Activated CD4-positive, alpha-beta T cell treated with anti-CD3 and anti-CD28 coated beads, Interleukin-2, amount 50 U/mL, for 1 hour (primary cell): ENCODE results near the gene CTIF.
"Not testable (repeated sequence)": the region's sequence is repeated elsewhere in the genome, so short reads cannot be mapped to it uniquely, and the experiment has no call there.

Source experiments
- DNase-seq: peaks from one replicate; pipeline ENCODE4 v3.0.0-alpha.2; 2020

CTIF gene

DNA sequence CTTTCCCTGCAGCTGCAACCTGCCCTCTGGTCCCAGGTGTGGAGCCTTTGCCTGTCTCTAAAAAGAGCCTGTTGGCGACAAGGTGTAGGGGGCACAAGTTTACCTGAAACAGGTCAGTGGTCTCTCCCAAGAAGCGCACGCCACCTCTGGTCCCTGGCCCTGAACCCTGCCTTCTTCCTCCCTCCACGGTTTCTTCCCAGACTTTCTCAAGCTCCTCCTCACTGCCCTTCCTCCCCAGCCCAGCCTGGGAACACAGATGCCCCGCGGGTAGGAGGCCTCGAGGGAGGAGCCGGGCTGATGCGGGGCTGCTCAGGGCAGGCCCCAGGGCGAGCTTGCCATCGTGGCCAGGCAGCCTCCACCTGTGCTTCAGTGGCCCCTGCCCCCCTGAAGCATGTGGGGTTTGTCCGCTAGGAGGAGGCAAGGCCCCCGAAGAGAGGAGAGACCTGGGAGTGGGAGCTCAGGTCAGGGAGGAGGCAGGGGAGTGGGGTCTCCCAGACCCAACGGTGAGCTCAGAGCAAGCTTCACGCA, 322.4 kb downstream of the CTIF start:
- DNase-seq = no peak

DNA sequence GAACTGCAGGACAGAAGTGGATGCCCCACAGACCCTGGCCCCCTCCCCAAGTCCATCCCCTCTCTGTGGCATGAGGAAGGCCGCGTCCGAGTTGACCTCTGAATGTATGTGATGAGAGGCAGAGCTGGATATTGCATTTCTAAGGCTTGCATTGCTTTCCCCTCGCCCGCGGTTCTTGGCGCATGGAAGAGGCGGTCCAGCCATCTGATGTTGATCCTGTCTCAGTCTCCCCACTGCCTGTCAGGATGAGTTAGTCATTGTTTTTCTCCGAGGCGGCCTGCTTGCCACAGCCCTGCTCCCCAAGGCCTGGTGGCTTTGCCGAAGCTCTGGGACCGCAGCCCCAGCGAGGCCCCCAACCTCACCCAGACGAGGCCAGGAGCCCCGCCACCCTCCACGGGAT, 323.3 kb downstream of the CTIF start:
- no peak for DNase-seq

DNA sequence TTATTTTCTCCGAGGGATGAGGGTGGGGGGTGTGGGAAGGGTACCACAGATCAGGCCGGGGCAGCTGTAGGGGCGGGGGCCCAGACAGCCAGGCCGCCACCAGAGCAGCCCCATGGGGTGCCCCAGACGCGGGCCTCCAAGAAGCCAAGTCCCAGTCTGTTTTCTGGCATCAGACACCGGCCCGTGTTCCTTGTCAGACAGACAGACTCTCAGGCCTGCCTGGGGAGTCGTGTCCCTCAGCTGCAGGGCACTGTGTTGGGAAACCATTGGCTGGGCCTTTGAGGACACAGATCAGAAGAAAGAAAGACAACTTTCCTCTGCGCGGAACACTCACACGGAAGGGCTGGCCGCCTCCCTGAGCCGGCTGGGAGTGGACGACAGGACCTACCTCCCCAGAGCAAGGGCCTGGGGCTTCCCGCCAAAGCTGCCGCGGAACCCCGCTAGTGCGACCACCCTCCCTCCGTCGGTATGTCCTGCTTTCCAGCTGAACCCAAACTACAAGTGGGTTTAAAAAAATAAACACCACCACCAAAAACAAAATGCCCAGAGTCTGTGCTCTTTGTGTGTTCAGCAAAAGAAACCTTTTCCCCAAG, 323.9 kb downstream of the CTIF start:
- DNase-seq = no peak

DNA sequence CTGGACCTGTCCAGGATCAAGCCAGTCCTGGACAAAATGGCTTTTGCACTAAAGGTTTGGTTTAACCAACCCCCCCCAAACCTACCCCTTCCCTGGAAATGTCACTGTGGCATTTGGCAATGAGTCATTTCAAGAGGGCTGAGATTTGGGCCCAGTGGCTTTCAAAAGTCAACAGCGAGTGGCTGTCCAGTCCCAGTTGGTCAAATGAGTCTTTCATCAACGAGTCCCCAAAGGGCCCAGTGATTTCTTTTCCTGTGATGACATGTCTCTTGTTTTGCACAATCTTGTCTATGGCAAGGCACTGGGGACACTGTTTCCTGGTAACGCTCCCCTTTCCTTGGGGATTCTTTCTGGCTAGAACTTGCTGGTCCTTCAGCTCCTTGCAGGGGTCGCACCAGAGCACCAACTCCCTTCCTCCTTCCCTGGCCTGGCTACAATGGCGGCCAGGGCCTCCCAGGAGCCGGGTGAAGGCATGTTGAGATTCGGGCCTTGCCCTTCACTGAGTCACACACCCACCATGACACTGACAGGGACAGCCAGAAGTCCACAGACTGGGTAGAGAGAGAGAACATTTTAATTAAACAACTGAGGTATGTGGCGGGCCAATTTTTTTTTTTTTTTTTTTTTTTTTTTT, 324.7 kb downstream of the CTIF start:
- no peak for DNase-seq

DNA sequence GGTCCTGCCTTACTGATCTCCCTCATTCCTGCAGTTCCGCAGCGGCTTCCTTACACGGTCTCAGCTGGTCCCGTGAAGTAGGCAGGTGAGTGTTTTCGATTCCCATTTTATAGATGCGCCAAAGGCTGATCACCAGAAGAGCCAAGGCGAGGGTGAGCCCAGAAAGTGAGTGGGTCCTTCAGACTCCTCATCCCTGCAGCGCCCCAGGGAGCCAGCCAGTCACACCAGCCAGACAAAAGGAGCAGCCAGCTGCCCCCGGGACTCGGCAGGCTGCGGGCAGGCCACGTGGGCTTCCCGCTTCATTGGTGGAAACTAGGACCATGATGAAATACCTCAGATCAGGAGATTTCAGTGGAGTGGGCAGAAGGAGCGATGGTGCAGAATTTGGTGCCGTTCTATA, 326.0 kb downstream of the CTIF start:
- DNase-seq = no peak

DNA sequence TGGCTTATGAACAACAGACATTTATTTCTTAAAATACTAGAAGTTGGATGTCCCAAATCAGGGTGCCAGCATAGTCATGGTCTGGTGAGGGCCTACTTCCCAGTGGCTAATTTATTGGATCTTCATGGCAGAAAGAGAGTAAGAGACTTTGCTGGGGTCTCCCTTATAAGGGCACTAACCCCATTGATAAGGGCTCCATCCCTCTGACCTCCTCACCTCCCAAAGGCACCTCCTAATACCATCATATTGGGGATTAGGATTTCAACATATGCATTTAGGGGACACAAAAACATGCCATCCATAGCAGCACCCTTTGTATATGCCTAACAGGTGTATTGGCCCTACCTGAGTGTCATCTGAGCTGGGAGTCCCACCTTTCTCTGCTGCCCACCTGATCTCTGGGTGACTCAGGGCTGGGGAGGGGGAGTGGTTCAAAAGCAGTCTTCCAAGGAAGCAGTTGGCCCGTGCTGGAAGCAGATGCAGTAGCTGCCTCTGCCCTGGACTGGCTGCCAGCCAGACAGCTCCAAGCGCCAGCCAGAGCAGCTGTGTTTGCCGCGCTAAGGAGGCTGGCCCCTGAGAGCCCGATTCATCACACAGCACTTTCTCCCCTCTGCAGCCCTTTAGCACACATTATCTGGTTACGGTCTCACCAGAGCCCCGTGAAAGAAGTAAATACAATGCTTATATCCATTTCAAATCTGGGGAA, 327.4 kb downstream of the CTIF start:
- DNase-seq = no peak

DNA sequence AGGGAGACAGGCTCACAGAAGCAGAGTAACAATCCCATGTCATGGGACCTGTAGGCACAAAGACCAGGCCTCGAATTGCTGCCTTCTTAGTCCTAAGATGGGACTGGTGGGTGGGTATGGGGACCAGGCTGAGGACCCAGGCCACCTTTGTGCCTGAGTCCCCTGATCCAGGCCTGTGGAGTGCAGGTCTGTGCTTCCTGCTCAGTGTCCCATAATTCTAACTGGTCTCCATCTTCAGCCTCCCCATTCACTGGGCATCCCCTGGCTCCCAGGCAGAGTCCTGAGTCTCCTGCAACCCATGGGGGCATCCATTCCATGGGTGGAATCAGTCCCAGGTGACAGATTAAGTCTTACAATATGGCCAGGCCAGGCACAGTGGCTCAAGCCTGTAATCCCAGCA, 328.0 kb downstream of the CTIF start:
- DNase-seq = no peak

DNA sequence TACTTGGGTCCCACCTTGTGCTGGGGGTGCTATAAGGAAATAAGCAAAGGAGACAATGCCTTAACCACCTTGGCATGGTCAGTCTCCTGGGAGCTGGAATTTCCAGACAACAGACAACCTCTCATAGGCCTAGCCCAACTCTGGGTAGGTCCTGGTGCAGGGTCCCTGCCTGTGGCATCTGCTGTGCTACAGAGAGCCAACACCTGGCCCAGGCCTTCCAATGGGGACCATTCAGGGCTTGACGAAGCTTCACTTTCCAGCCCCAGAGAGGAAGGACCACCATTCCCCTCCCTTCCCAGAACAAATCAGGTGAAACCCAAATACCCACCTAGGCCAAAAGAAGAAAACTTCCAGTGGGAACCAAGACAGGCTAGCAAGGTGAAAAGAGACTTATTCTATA, 329.1 kb downstream of the CTIF start:
- DNase-seq = no peak

DNA sequence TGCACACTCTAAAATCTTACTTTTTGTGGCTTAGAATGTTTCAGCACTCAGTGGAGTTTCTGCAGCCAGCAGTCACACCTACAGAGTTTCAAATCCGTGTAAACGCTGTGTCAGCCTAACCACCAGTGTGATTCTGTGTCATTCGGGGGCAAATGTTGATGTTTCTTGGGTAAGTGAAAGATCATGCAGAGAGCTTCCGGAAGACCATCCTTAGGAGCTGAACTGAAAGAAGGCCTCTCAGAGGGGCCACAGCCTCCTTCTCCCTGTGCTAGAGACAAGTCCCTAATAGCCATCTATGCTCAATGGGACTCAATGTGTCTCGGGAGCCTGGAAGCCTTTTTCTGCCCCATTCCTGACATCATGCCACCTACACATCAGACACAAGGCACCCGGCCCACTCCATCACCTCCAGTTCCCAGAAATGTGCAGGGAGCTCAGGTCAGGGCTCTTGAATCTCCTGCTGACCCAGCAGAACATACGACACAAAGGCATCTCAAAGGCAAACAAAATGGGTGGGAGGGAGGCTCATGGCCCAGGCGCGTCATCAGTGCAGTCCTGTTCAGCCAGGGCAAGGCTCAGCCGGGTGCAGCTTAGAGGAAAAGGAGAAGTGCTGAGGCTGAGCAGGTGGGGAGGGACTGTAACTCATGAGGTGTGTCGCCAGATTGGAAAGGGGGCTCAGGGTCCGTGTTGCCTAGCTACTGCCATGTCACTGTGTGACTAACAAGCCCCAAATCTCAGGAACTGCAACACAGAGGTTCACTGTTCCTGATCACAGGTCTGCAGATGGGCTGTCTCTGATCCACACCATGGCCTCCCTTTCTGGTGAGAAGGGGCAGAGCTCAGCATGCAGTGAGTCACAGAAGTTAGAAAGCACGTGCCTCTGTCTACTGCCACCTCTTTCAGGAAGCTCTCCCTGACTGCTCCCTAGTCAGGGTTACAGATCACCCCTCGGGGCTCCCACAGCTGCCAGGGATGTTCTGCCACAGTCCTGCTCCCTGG, 329.9 kb downstream of the CTIF start:
- DNase-seq = peak; percentile 13

DNA sequence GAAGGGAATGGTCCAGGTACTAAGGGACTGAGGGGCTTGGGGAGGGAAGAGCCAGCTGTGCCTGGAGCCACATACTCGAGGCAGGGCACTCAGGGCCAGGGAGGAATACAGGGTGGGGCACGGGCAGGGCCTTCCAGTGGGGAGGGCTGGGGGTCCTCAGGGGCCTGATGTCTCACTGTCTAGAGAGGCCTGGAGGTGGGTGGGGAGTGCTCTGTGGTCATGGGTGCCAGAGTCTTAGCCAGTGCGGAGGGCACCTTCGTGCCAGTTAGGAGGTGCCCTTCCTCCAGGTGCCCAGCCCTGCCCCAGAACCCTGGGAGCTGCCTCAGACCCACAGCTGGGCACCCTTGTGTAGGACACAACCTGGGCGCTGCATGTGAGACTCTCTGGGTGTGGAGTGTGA, 330.8 kb downstream of the CTIF start:
- DNase-seq = no peak

DNA sequence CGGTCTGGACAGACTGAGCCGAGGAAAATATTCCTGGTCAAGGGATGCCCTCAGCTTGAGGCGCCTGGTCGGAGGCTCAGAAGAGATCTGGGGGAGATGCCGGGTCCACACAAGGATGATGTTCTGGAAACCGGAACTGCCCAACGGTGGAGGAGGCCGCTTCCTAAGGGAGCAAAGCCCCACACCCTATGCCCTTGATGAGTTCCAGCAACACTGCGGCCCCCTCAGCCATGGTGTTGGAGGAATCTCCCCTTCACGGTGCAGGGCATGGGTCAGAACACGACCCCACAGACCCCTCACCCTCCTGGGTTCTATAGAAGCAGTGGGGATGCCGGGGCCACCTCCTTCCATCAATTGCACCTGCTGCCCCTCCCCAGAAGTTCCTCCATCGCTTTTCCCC, 332.1 kb downstream of the CTIF start:
- DNase-seq = not testable (repeated sequence)

DNA sequence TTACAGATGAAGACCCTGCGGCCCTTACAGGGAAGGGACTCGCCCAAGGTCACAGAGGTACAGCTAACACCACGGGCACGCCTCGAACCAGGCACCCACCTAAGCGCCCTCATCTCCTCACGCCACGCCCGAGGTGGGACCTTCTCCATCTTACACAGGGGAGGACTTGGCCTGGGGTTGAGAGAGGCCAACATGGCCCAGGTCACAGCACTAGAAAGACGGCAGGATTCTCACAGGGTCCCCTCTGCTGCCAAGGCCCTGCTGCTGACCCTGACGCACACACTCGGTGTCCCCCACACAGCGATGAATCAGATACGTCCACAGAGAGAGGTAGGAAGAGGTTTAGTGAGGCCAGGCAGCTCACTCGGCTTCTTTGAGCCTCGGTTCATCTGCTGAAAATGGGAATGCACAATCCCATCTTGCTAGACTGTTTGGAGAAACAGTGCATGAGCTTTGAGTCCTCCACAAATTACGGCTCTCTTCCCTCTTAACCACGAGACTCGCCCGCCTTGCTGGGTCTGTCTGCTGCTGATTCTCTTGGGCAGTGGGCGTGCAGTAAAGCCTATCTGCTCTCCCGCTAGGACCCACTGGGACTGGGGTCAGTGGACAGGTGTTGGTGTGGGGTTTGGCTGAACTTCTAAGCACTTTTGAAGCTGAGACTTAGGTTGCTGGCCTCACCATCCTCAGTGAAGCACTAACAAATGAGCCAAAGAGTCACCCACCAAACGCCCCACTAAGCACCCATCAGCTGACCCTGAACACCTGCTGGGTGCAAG, 332.7 kb downstream of the CTIF start:
- no peak for DNase-seq

DNA sequence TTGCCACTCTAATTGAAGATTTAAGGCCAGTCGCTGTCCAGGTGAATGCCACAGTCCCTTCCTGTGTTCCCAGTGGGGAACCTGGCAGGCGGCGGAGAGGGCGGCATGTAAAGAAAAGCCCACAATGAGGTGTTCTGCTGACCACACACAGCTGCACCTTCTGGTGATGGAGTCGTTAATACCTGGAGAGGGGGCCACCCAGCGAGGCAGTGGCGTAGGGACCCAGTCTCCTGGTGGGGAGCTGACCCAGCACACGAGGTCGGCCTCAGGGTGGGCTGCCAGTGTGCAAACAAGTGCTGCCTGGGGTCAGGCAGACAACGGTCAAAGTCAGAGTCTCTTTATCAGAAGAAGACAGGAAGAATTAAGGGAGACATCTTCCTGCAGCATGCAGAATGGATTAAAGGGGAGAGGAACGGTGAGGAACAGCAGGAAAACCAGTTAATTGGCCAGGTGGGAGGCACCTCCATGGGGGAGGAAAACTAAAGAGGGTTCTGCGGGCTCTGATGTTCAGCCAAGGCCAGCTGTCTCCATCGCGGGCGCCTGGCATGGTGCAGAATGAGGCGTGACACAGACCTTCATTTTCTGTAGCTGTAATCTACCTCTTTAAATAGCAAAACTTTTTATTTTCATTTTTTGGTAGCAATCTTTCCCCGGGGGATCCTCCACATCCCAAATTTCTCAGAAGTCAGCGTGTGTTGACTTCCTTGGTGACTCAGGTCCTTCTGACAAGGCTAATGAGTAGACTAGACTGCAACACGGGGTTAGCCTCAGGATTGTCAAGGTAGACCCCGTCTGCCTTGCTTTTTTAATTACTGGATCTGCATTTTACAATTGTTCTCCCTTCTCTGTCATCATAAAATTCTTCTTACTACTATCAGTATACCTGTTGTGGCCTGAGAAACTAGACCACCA, 333.7 kb downstream of the CTIF start:
- DNase-seq = no peak

DNA sequence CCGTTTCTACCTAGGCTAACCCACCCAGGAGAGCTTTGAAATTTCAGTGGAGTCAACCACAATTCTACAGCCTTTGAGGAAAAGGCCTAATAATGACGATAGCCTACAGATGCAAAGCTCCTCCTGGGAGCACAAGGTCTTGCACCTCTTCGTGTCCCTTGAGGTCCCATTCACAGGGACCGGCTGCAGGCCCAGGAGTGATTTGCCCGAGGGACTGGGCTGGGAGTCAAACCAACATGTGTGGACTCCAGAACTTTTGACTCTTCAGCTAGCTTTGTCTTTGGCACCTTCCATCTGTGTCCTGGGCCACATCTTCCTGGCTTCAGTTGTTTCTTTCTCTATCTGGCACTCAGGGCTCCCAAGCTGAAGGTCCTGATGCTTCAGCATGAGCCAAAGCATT, 335.4 kb downstream of the CTIF start:
- DNase-seq = no peak

DNA sequence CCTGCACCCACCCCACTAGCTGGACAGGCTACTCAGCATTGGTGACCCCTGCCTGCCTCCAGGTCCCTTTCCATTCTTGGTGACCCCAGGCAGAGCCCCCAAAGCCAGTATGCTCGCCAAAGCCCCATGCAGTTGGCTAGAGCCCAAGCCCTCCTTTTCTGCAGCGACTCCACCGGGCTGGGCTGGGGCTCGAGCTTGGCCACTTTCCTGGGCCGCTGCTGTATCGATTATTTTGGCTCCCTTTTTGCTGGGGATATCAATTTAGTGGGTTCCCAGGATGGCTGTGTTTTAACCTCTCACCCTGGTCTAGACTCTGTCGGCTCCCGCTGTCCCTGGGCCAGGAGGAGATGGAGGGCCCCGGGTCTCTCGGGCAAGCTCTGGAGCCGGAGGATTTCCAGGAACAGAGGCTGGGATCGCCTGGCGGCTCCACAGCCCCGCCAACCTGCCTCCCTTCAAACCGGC, 335.9 kb downstream of the CTIF start:
- DNase-seq = no peak

DNA sequence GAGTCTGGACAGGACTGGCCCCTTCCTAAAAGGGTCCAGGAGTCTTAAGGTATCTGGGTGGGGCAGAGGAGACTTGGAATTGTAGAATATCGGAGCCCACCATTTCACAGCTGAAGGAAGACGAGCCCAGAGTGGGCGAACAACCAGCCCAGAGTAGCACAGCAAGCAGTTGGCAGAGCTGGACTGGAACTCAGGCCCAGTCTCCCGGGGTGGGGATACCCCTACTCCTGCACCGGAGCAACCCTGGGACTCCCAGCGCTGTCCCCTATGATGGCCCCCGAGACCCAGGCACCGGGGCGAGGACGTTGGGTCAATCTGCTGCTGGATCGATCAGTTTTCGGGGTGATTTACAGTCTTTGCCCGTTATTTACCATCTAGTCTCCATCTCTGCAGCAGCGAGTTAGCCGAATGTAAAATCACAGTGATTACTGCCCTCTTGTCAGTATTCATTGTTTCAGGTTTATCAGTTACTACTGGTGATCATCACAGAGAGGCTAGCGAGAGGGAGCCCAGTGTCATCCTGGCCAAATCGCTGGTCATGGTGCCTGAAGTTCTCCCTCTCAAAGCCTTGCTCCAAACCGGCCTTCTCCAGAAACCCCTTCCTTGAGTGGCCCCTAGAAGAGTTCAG, 336.6 kb downstream of the CTIF start:
- DNase-seq = no peak

DNA sequence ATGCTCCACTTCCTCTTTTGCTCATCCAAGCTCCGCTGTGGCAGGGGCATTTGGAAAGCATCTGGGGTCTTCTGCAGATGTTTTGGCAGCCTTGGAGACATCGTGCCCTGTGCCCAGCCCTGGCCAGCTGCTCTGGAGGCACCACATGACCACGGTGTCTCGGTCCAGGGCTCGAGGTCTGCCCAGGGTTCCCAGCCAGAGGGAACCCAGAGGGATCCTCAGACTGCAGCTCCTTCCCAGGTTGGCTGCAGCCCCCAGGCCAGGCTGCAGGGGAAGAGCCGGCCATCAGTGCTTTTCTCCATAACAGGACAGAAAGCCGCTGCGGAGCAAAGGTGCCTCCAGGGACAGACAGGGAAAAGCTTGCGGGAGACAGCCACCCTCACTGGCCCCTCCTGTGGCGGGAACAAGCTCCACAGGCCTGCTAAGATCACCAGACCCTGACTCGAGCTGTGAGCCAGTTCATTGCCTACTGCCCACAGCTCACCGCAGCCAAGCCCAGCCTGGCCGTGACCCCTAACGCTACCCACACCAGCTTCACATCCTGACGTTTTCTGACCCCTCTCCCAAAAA, 337.2 kb downstream of the CTIF start:
- DNase-seq = no peak

DNA sequence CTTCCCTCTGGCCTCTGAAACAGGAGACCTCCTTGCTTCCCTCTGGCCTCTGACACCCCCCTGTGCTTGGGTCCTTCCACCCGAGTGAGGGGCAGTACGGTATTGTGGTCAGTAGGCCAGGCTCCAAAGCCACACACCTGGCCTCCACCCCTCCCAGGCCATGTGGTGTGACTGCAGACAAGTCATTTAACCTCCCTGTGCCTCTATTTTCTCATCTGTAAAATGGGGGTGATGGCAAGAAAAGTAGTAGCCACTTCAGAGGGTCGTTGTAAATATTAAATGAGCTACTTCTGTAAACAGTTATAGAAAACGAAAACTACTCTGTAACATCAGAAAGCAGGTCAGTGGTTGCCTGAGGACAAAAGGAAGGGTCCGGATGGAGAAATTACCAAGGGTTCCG, 337.8 kb downstream of the CTIF start:
- DNase-seq = no peak

DNA sequence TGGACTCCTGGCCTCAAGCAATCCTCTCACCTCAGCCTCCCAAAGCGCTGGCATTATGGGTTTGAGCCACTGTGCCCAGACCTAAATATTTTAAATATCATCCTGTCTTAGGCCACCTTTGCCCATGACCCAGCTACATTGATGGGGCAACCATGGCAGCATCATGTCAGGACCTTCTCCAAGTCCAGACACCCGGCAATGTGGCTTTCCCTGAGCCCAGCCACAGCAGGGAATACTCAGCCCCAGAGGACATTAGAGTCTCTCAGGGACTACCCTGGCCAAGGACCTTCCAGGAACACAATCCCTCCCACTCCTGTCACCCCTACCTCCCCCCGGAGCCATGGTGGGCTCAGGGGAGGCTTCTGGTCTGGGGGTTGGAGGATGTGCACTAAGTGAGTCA, 339.1 kb downstream of the CTIF start:
- no peak for DNase-seq

DNA sequence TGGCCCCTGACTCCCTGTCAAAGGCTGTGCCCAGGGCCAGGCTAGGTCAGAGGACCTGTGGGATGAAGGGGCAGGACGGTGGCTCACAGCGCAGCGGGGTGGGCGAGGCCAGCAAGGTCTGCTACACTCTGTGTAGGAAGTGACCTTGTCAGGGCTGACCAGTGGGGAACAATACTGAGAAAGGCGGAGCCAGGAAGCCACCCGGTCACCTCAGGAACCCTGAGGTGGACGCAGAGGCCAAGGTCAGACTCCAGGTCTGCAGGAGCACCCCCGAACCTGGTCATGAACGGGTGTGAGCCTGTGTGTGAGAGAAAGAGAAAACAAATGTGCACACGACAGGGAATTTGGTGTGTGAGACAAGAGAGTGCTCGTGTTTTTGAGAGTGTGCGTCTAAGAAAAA, 339.6 kb downstream of the CTIF start:
- no peak for DNase-seq
